Measurements from ENCODE around the gene TBC1D16. TPM values are rescaled to one million over a fixed set of nuclear protein-coding genes. Genes with fewer than 3 reads are reported as not detected.
"Not testable (repeated sequence)": the region's sequence is repeated elsewhere in the genome, so short reads cannot be mapped to it uniquely, and the experiment has no call there.

TBC1D16 gene
- total and polyA plus RNA-seq, 2 experiments from 2014 or later: 9.2 to 22.4 TPM

DNA sequence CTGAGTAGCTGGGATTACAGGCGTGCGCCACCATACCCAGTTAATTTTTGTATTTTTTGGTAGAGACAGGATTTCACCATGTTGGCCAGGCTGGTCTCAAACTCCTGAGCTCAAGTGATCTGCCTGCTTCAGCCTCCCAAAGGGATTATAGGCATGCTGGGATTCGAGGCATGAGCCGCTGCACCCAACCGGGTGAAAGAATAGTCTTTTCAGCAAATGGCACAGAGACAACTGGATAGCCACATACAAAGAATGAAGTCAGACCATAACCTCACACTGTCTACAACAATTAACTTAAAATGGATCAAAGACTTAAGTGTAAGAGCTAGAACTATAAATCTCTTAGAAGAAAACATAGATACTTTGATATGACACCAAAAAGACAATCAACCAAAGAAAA, 67.6 kb downstream of the TBC1D16 start:
- TF ChIP-seq EZH2 (IDR thresholded peaks at IDR 0.05; ENCODE audit: insufficient read depth, poor library complexity, severe bottlenecking) (no peak), EZH2phosphoT487 (IDR thresholded peaks at IDR 0.05; ENCODE audit: insufficient read depth, low read depth) (no peak)
- H4K20me1 ChIP-seq (ENCODE audit: insufficient read depth): no peaks in the 10 kb centered on the region
- H3K4me3 ChIP-seq: no peak overlapping the region
- no peak overlapping the region for H3K9ac ChIP-seq
- H3K9me3 ChIP-seq (ENCODE audit: low read depth): no peaks in the 10 kb centered on the region
- H3K4me1 ChIP-seq (ENCODE audit: insufficient read depth): no peaks in the 10 kb centered on the region
- no peak overlapping the region for H3K27ac ChIP-seq
- in situ Hi-C loops (cut with MboI): no loop called here
- H3F3A ChIP-seq (ENCODE audit: insufficient read depth): no peaks in the 10 kb centered on the region
- no peaks in the 10 kb centered on the region for H3K36me3 ChIP-seq (ENCODE audit: low read depth)
- H3K79me2 ChIP-seq (ENCODE audit: insufficient read depth): 0 out of 2 replicates have a peak, but pooled peaks cover 6% of the 10 kb centered on the region
- no peak for DNase-seq
- no peak overlapping the region for H2AFZ ChIP-seq
- H3K4me2 ChIP-seq (ENCODE audit: unreplicated experiment): no peak overlapping the region
- no peaks in the 10 kb centered on the region for H3K27me3 ChIP-seq (replicated peaks; ENCODE audit: insufficient read depth)
- no peaks in the 10 kb centered on the region for H3K9me2 ChIP-seq (ENCODE audit: insufficient read depth)
- WGBS, 2 experiments (ENCODE audit: low coverage in 1 of 2, low lambda C conversion rate in 2 of 2, missing lambda C conversion rate in 2 of 2): 96 to 100% methylated on average over 5 of the region's 5 CpGs

DNA sequence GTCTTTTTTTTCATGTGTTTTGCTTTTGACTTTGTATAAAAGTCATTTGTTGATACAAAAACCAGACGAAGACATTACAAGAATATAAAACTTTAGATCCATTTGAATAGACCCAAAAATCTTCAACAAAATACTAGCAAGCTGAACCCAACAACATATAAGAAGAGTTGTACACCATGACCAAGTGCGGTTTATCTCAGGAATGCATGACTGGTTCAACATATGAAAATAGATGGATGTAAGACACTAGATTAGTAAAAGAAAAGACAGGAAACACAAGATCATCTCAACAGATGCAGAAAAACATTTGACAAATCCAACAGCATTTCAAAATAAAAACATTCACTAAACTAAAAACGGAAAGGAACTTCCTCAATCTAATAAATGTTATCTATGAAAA, 69.0 kb downstream of the TBC1D16 start:
- H3K27me3 ChIP-seq (replicated peaks; ENCODE audit: insufficient read depth): no peaks in the 10 kb centered on the region
- no peak overlapping the region for H2AFZ ChIP-seq
- H3K27ac ChIP-seq: no peak overlapping the region
- no peaks in the 10 kb centered on the region for H4K20me1 ChIP-seq (ENCODE audit: insufficient read depth)
- WGBS, 2 experiments (ENCODE audit: low coverage in 1 of 2, low lambda C conversion rate in 2 of 2, missing lambda C conversion rate in 2 of 2): 95 to 98% methylated on average over 3 of the region's 3 CpGs
- no peaks in the 10 kb centered on the region for H3F3A ChIP-seq (ENCODE audit: insufficient read depth)
- no peaks in the 10 kb centered on the region for H3K9me3 ChIP-seq (ENCODE audit: low read depth)
- TF ChIP-seq EZH2phosphoT487 (IDR thresholded peaks at IDR 0.05; ENCODE audit: insufficient read depth, low read depth): no peak
- TF ChIP-seq EZH2 (IDR thresholded peaks at IDR 0.05; ENCODE audit: insufficient read depth, poor library complexity, severe bottlenecking): no peak
- no peaks in the 10 kb centered on the region for H3K9me2 ChIP-seq (ENCODE audit: insufficient read depth)
- no peak overlapping the region for H3K9ac ChIP-seq
- H3K36me3 ChIP-seq (ENCODE audit: low read depth): no peaks in the 10 kb centered on the region
- no peak overlapping the region for H3K4me3 ChIP-seq
- no peak for DNase-seq
- H3K79me2 ChIP-seq (ENCODE audit: insufficient read depth): peaks cover 11% of the 10 kb centered on the region; the same call in 1 of the 2 replicates
- H3K4me2 ChIP-seq (ENCODE audit: unreplicated experiment): no peak overlapping the region
- H3K4me1 ChIP-seq (ENCODE audit: insufficient read depth): no peaks in the 10 kb centered on the region
- in situ Hi-C loops (cut with MboI): no loop called here

GRCh38 chr17:79965806-79966205, 69.9 kb downstream of the TBC1D16 start:
- H4K20me1 ChIP-seq (ENCODE audit: insufficient read depth): no peaks in the 10 kb centered on the region
- in situ Hi-C loops (cut with MboI): no loop called here
- no peaks in the 10 kb centered on the region for H3F3A ChIP-seq (ENCODE audit: insufficient read depth)
- H3K4me1 ChIP-seq (ENCODE audit: insufficient read depth): no peaks in the 10 kb centered on the region
- H3K27me3 ChIP-seq (replicated peaks; ENCODE audit: insufficient read depth): no peaks in the 10 kb centered on the region
- DNase-seq: no peak
- H3K9ac ChIP-seq: no peak overlapping the region
- no peaks in the 10 kb centered on the region for H3K36me3 ChIP-seq (ENCODE audit: low read depth)
- H3K9me2 ChIP-seq (ENCODE audit: insufficient read depth): no peaks in the 10 kb centered on the region
- H3K79me2 ChIP-seq (ENCODE audit: insufficient read depth): peaks cover 11% of the 10 kb centered on the region; the same call in 1 of the 2 replicates
- TF ChIP-seq EZH2phosphoT487 (IDR thresholded peaks at IDR 0.05; ENCODE audit: insufficient read depth, low read depth): no peak
- no peak for TF ChIP-seq EZH2 (IDR thresholded peaks at IDR 0.05; ENCODE audit: insufficient read depth, poor library complexity, severe bottlenecking)
- no peak overlapping the region for H2AFZ ChIP-seq
- no peak overlapping the region for H3K4me2 ChIP-seq (ENCODE audit: unreplicated experiment)
- no peak overlapping the region for H3K27ac ChIP-seq
- H3K4me3 ChIP-seq: no peak overlapping the region
- 23 to 32% methylated on average over 6 of the region's 6 CpGs for WGBS, 2 experiments (ENCODE audit: low coverage in 1 of 2, low lambda C conversion rate in 2 of 2, missing lambda C conversion rate in 2 of 2)
- H3K9me3 ChIP-seq (ENCODE audit: low read depth): no peaks in the 10 kb centered on the region

DNA sequence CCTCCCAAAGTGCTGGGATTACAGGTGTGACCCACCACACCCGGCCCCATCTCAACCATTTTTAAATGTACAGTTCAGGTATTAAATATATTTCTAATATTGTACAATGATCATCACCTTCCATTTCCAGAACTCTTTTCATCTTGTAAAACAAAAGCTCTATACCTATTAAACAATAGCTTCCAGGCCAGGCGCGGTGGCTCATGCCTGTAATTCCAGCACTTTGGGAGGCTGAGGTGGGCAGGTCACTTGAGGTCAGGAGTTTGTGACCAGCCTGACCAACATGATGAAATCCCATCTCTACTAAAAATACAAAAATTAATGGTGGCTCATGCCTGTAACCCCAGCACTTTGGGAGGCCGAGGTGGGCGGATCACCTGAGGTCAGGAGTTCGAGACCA, 73.2 kb downstream of the TBC1D16 start:
- H3K4me2 ChIP-seq (ENCODE audit: unreplicated experiment); H4K20me1 ChIP-seq (ENCODE audit: insufficient read depth); H3F3A ChIP-seq (ENCODE audit: insufficient read depth); H3K27ac ChIP-seq; H3K9ac ChIP-seq; H3K4me3 ChIP-seq; in situ Hi-C loops (cut with MboI); H2AFZ ChIP-seq; H3K9me3 ChIP-seq (ENCODE audit: low read depth); H3K9me2 ChIP-seq (ENCODE audit: insufficient read depth); H3K27me3 ChIP-seq (replicated peaks; ENCODE audit: insufficient read depth); H3K36me3 ChIP-seq (ENCODE audit: low read depth); H3K4me1 ChIP-seq (ENCODE audit: insufficient read depth); DNase-seq: not testable (repeated sequence)
- H3K79me2 ChIP-seq (ENCODE audit: insufficient read depth): peaks cover 11% of the 10 kb centered on the region
- WGBS, 2 experiments (ENCODE audit: low coverage in 1 of 2, low lambda C conversion rate in 2 of 2, missing lambda C conversion rate in 2 of 2): 96 to 99% methylated on average over 6 of the region's 6 CpGs

- H3K9ac ChIP-seq; H3K79me2 ChIP-seq (ENCODE audit: insufficient read depth); H3K9me3 ChIP-seq (ENCODE audit: low read depth); H3K4me2 ChIP-seq (ENCODE audit: unreplicated experiment); H3K9me2 ChIP-seq (ENCODE audit: insufficient read depth); H3K4me1 ChIP-seq (ENCODE audit: insufficient read depth); H2AFZ ChIP-seq; H4K20me1 ChIP-seq (ENCODE audit: insufficient read depth); H3K27ac ChIP-seq; DNase-seq; H3K4me3 ChIP-seq; H3F3A ChIP-seq (ENCODE audit: insufficient read depth); H3K36me3 ChIP-seq (ENCODE audit: low read depth); in situ Hi-C loops (cut with MboI); H3K27me3 ChIP-seq (replicated peaks; ENCODE audit: insufficient read depth): not testable (repeated sequence)
- 95 to 96% methylated on average over 9 of the region's 9 CpGs for WGBS, 2 experiments (ENCODE audit: low coverage in 1 of 2, low lambda C conversion rate in 2 of 2, missing lambda C conversion rate in 2 of 2)
These were observed 74.1 kb downstream of the TBC1D16 start for GRCh38 chr17:79961567-79961966.

Measured in GM23248 (cell line).